Bronchial epithelial cell (primary cell): ENCODE results near the gene FAM149A. TPM values are rescaled to one million over a fixed set of nuclear protein-coding genes. Genes with fewer than 3 reads are reported as not detected.
A peak's percentile ranks its signal among the peaks of the same experiment; 100 is the strongest.

Experiments used
- DNase-seq: peaks from one replicate; pipeline ENCODE4 v3.0.0-alpha.2; 2010; ENCODE audit warnings: low read depth
- FAIRE-seq: peaks from 2 replicates; lab custom pipeline; 2011; peaks lifted over from hg19 to GRCh38; lab: Jason Lieb, UNC
- H3K27me3 ChIP-seq: 2 replicates; pipeline ENCODE4 v1.5.1; 2011; ENCODE audit warnings: low read length; ENCODE audit not compliant: control insufficient read depth, insufficient read depth
- H3K36me3 ChIP-seq: 2 replicates; pipeline ENCODE4 v1.5.1; 2011; ENCODE audit warnings: low read length; ENCODE audit not compliant: control insufficient read depth, insufficient read depth
- H3K4me3 ChIP-seq: 2 replicates; pipeline ENCODE4 v1.5.1; 2011; ENCODE audit warnings: mild to moderate bottlenecking, low read depth, low read length, control low read depth
- CTCF ChIP-seq: IDR thresholded peaks from 2 replicates; pipeline ENCODE4 v1.5.1; 2011; ENCODE audit warnings: mild to moderate bottlenecking, moderate library complexity, low read length, control low read depth, inconsistent platforms; ENCODE audit not compliant: insufficient read depth, severe bottlenecking
- total RNA-seq: library from RNA; depleted of rRNA; stranded (reverse); fragments of >200 nt; gene quantifications from 2 replicates; pipeline ENCODE4 v1.2.1, GENCODE V29; 2014

The FAM149A gene
- total RNA-seq, 1 donor from 2014 or later: 0.26 TPM

GRCh38 chr4:186137196-186137794 lies 32.8 kb downstream of the FAM149A start:
- TF ChIP-seq CTCF: peak; percentile 52
- H3K27me3 ChIP-seq: no peaks in the 10 kb centered on the region
- FAIRE-seq (no peak), DNase-seq (peak; percentile 23)
- no peak overlapping the region for H3K4me3 ChIP-seq
- no peaks in the 10 kb centered on the region for H3K36me3 ChIP-seq

- H3K4me3 ChIP-seq: peak overlapping the region; percentile 46
- DNase-seq: peak; percentile 23
- TF ChIP-seq CTCF: peak; percentile 12
These were observed 39.9 kb downstream of the FAM149A start for GRCh38 chr4:186144198-186144945.

GRCh38 chr4:186144946-186145569 lies 40.6 kb downstream of the FAM149A start:
- H3K36me3 ChIP-seq: no peaks in the 10 kb centered on the region
- FAIRE-seq (no peak), DNase-seq (peak; percentile 17)
- H3K4me3 ChIP-seq: peak overlapping the region; percentile 46
- no peak for TF ChIP-seq CTCF
- H3K27me3 ChIP-seq: no peaks in the 10 kb centered on the region

More at GRCh38 chr4:186144198-186144945, 39.9 kb downstream of the FAM149A start:
- Histone ChIP-seq H3K36me3 (no peaks in the 10 kb centered on the region), H3K27me3 (no peaks in the 10 kb centered on the region)
- no peak for FAIRE-seq

- no peaks in the 10 kb centered on the region for H3K36me3 ChIP-seq
- H3K27me3 ChIP-seq: no peaks in the 10 kb centered on the region
- H3K4me3 ChIP-seq: no peak overlapping the region
- FAIRE-seq (no peak), DNase-seq (no peak)
- no peak for TF ChIP-seq CTCF
These were observed 42.0 kb downstream of the FAM149A start for GRCh38 chr4:186146458-186146857.

GRCh38 chr4:186148336-186148975 lies 44.0 kb downstream of the FAM149A start:
- no peak for DNase-seq
- no peaks in the 10 kb centered on the region for H3K27me3 ChIP-seq
- no peak overlapping the region for H3K4me3 ChIP-seq
- no peak for TF ChIP-seq CTCF
- no peaks in the 10 kb centered on the region for H3K36me3 ChIP-seq
- no peak for FAIRE-seq
